Mesendoderm (in vitro differentiated cells): ENCODE results near the gene CALHM3.

Source experiments
- DNase-seq: peaks from one replicate; pipeline ENCODE4 v3.0.0; 2013
- H2AK5ac ChIP-seq: 2 replicates; pipeline ENCODE4 v1.6.1; 2013; ENCODE audit warnings: low read length, inconsistent platforms
- H2BK120ac ChIP-seq: 2 replicates; pipeline ENCODE4 v1.6.1; 2013; ENCODE audit warnings: low read depth, mild to moderate bottlenecking, low read length, moderate library complexity, mixed read lengths
- H2BK15ac ChIP-seq: replicated peaks from 2 replicates; pipeline ENCODE4 v1.6.1; 2013; ENCODE audit warnings: low read depth, mild to moderate bottlenecking, moderate library complexity
- H2BK5ac ChIP-seq: 2 replicates; pipeline ENCODE4 v1.6.1; 2013; ENCODE audit warnings: low read length, inconsistent platforms
- H3K18ac ChIP-seq: 2 replicates; pipeline ENCODE4 v1.6.1; 2013; ENCODE audit warnings: mild to moderate bottlenecking, low read length, mixed read lengths
- H3K23ac ChIP-seq: one replicate; pipeline ENCODE4 v1.6.1; 2013; ENCODE audit warnings: low read length
- H3K27ac ChIP-seq: 2 replicates; pipeline ENCODE4 v1.5.1; 2013; ENCODE audit warnings: low read depth, mild to moderate bottlenecking, inconsistent platforms, low read length, moderate library complexity
- H3K27me3 ChIP-seq: 2 replicates; pipeline ENCODE4 v1.6.1; 2013; ENCODE audit warnings: low read length, control low read depth, mild to moderate bottlenecking, inconsistent platforms; ENCODE audit not compliant: insufficient read depth, poor library complexity
- H3K36me3 ChIP-seq: 2 replicates; pipeline ENCODE4 v1.6.1; 2013; ENCODE audit warnings: low read length, inconsistent platforms; ENCODE audit not compliant: control insufficient read depth, insufficient read depth
- H3K4ac ChIP-seq: one replicate; pipeline ENCODE4 v1.6.1; 2013; ENCODE audit warnings: low read depth, mild to moderate bottlenecking, low read length, moderate library complexity
- H3K4me1 ChIP-seq: 2 replicates; pipeline ENCODE4 v1.6.1; 2013; ENCODE audit warnings: low read depth, low read length, inconsistent platforms; ENCODE audit not compliant: control insufficient read depth
- H3K4me2 ChIP-seq: 2 replicates; pipeline ENCODE4 v1.6.1; 2013; ENCODE audit warnings: low read length
- H3K4me3 ChIP-seq: 2 replicates; pipeline ENCODE4 v1.5.1; 2013; ENCODE audit warnings: mild to moderate bottlenecking, low read length
- H3K56ac ChIP-seq: one replicate; pipeline ENCODE4 v1.6.1; 2013; ENCODE audit warnings: low read length
- H3K79me1 ChIP-seq: 2 replicates; pipeline ENCODE4 v1.6.1; 2013; ENCODE audit warnings: low read length, inconsistent platforms
- H3K79me2 ChIP-seq: 2 replicates; pipeline ENCODE4 v1.6.1; 2013; ENCODE audit warnings: mild to moderate bottlenecking, low read length; ENCODE audit not compliant: control insufficient read depth, insufficient read depth
- H3K9ac ChIP-seq: 2 replicates; pipeline ENCODE4 v1.6.1; 2013; ENCODE audit warnings: low read length, inconsistent platforms
- H4K5ac ChIP-seq: one replicate; pipeline ENCODE4 v1.6.1; 2013; ENCODE audit warnings: low read length
- H4K8ac ChIP-seq: one replicate; pipeline ENCODE4 v1.6.1; 2013; ENCODE audit warnings: low read depth, mild to moderate bottlenecking, control low read depth, low read length, moderate library complexity
- WGBS: extraction: QIAGEN DNeasy Blood & Tissue Kit; methylation state at CpG from one replicate; pipeline ENCODE4 v1.1.7; 2013; ENCODE audit warnings: low lambda C conversion rate, missing lambda C conversion rate; ENCODE audit not compliant: insufficient coverage; ENCODE audit errors: extremely low coverage; 5-methylcytosine and 5-hydroxymethylcytosine counted together

Gene CALHM3

GRCh38 chr10:103433858-103434257 is 45.2 kb downstream of the CALHM3 start:
- no CpG with 5 or more reads among the region's 2 CpGs for WGBS

DNA sequence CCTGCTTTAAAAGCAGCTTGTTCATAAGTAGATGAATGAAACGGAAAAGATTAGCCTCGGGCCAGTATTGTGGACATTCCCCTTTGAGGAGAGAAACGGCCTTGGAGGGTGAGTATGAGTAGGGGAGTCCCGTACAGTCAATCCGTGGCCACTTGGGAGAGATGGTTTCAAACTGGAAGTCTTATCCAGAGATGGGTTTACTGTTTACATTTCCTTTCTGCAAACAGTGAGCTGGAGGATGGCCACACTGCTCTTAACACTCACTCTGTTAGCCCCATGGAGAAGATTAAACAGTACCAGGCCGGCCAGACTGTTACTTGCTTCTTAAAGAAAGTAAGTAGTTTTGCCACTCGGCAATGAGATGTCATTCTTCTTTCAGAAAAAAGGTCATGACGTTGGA is 47.1 kb downstream of the CALHM3 start:
- Histone ChIP-seq H2BK15ac (no peak overlapping the region), H3K4me2 (no peak overlapping the region)
- DNase-seq, result no peak

More at GRCh38 chr10:103433858-103434257, 45.2 kb downstream of the CALHM3 start:
- Histone ChIP-seq H3K27me3 (no peaks in the 10 kb centered on the region), H2BK15ac (no peak overlapping the region), H3K4me1 (no peaks in the 10 kb centered on the region), H3K4ac (no peak overlapping the region), H3K23ac (no peak overlapping the region), H4K8ac (no peak overlapping the region), H3K4me2 (no peak overlapping the region), H3K18ac (no peak overlapping the region), H3K9ac (no peak overlapping the region), H2BK5ac (no peak overlapping the region), H2AK5ac (no peak overlapping the region), H3K79me1 (no peaks in the 10 kb centered on the region), H3K79me2 (no peaks in the 10 kb centered on the region), H3K56ac (no peak overlapping the region), H3K4me3 (no peak overlapping the region), H3K36me3 (peaks cover 23% of the 10 kb centered on the region), H4K5ac (no peak overlapping the region), H3K27ac (no peak overlapping the region), H2BK120ac (no peak overlapping the region)
- no peak for DNase-seq

DNA sequence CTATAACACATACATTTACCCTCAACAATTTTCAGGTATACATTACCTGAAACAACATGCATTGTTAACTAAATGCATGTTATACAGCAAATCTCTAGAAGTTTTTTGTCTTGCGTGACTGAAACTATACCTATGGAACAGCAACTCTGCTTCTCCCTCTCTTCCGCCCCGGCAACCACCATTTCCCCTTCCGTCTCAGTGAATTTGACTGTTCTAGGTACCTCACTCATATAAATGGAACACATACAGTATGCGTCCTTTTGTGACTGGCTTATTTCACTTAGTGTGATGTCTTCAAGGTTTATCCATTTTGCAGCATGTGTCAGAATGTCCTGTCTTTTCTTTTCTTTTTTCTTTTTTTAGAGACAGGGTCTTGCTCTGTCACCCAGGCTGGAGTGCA is 49.4 kb downstream of the CALHM3 start:
- Histone ChIP-seq H3K9ac (no peak overlapping the region), H3K4me3 (no peak overlapping the region), H2BK120ac (no peak overlapping the region), H2BK5ac (no peak overlapping the region), H3K23ac (no peak overlapping the region), H3K27ac (no peak overlapping the region), H2BK15ac (no peak overlapping the region), H3K79me1 (no peaks in the 10 kb centered on the region), H3K56ac (no peak overlapping the region), H3K18ac (no peak overlapping the region), H4K8ac (no peak overlapping the region), H4K5ac (no peak overlapping the region), H3K4ac (no peak overlapping the region), H3K79me2 (peaks cover 2% of the 10 kb centered on the region), H3K27me3 (no peaks in the 10 kb centered on the region), H3K4me2 (no peak overlapping the region), H3K36me3 (peaks cover 21% of the 10 kb centered on the region), H3K4me1 (no peaks in the 10 kb centered on the region), H2AK5ac (no peak overlapping the region)
- DNase-seq, result no peak
- WGBS, result no CpG with 5 or more reads among the region's 5 CpGs

More for the DNA sequence above, 47.1 kb downstream of the CALHM3 start:
- no peak overlapping the region for H2BK5ac ChIP-seq
- no peak overlapping the region for H3K18ac ChIP-seq
- no peak overlapping the region for H3K56ac ChIP-seq
- peaks cover 24% of the 10 kb centered on the region for H3K36me3 ChIP-seq
- no peak overlapping the region for H4K8ac ChIP-seq
- H3K4me3 ChIP-seq, result no peak overlapping the region
- H3K27ac ChIP-seq, result no peak overlapping the region
- H3K9ac ChIP-seq, result no peak overlapping the region
- WGBS, result no CpG with 5 or more reads among the region's 8 CpGs
- H4K5ac ChIP-seq, result no peak overlapping the region
- no peaks in the 10 kb centered on the region for H3K27me3 ChIP-seq
- H2BK120ac ChIP-seq, result no peak overlapping the region
- H3K23ac ChIP-seq, result no peak overlapping the region
- H3K79me1 ChIP-seq, result no peaks in the 10 kb centered on the region
- no peak overlapping the region for H2AK5ac ChIP-seq
- H3K4ac ChIP-seq, result no peak overlapping the region
- no peaks in the 10 kb centered on the region for H3K79me2 ChIP-seq
- no peaks in the 10 kb centered on the region for H3K4me1 ChIP-seq

DNA sequence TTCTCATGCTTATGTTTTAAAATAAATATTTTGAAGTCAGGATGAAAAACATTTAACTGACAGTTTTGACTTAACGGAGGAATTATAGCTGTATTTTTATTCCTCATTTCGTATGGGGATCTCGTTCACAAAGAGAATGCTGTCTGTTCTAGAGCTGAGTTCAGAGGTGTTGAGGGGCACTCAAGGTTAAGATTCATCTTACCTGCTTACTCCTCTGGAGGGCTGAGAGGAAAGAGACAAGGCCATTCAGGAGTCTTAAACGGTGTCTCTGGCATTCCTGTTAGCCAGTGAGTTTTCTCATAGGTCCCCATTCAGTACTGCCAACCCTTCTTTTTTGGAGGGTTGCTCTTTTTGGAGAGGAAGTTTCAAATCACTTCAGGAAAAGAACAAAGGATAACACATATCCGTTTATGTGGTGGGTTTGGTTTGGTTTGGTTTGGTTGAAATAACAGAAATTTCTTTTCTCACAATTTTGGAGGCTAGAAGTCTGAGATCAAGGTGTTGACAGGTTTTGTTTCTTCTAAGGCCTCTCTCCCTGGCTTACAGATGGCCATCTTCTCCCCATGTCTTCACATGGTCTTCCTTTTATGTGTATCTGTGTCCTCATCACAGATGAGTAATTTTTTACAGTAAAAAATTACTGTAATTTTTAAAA is 49.9 kb downstream of the CALHM3 start:
- H3K23ac ChIP-seq, result no peak overlapping the region
- H2AK5ac ChIP-seq, result no peak overlapping the region
- no peak overlapping the region for H4K5ac ChIP-seq
- no peaks in the 10 kb centered on the region for H3K4me1 ChIP-seq
- peaks cover 2% of the 10 kb centered on the region for H3K79me2 ChIP-seq
- H3K79me1 ChIP-seq, result no peaks in the 10 kb centered on the region
- H2BK5ac ChIP-seq, result no peak overlapping the region
- no peak overlapping the region for H3K27ac ChIP-seq
- H3K36me3 ChIP-seq, result peaks cover 20% of the 10 kb centered on the region
- H3K4me2 ChIP-seq, result no peak overlapping the region
- H4K8ac ChIP-seq, result no peak overlapping the region
- DNase-seq, result no peak
- no peak overlapping the region for H3K4me3 ChIP-seq
- H3K56ac ChIP-seq, result no peak overlapping the region
- no peaks in the 10 kb centered on the region for H3K27me3 ChIP-seq
- no peak overlapping the region for H2BK15ac ChIP-seq
- H3K18ac ChIP-seq, result no peak overlapping the region
- no peak overlapping the region for H3K4ac ChIP-seq
- no CpG with 5 or more reads among the region's 5 CpGs for WGBS
- H2BK120ac ChIP-seq, result no peak overlapping the region
- H3K9ac ChIP-seq, result no peak overlapping the region

DNA sequence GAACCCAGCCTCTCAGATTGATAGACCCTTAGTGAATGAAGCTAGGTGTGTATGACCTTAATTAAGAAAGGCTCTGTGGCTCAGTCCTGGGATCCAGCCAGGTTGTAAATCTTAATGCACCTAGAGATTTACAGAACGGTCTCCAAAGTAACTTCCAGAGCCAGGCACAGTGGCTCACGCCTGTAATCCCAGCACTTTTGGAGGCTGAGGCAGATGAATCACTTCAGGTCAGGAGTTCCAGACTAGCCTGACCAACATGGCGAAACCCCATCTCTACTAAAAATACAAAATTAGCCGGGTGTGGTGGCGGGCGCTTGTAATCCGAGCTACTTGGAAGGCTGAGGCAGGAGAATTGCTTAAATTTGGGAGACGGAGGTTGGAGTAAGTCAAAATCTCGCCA is 51.2 kb downstream of the CALHM3 start:
- H2BK15ac ChIP-seq, result no peak overlapping the region
- peaks cover 26% of the 10 kb centered on the region for H3K36me3 ChIP-seq
- H3K23ac ChIP-seq, result no peak overlapping the region
- H2BK120ac ChIP-seq, result no peak overlapping the region
- H3K27me3 ChIP-seq, result no peaks in the 10 kb centered on the region
- H3K27ac ChIP-seq, result no peak overlapping the region
- no peak overlapping the region for H2BK5ac ChIP-seq
- H3K4me2 ChIP-seq, result no peak overlapping the region
- no peaks in the 10 kb centered on the region for H3K79me1 ChIP-seq
- no peak for DNase-seq
- H3K4me1 ChIP-seq, result no peaks in the 10 kb centered on the region
- no peak overlapping the region for H2AK5ac ChIP-seq
- H3K79me2 ChIP-seq, result peaks cover 2% of the 10 kb centered on the region
- no peak overlapping the region for H3K9ac ChIP-seq
- no peak overlapping the region for H4K5ac ChIP-seq
- no CpG with 5 or more reads among the region's 9 CpGs for WGBS
- no peak overlapping the region for H3K4ac ChIP-seq
- H3K18ac ChIP-seq, result no peak overlapping the region
- H3K4me3 ChIP-seq, result no peak overlapping the region
- no peak overlapping the region for H4K8ac ChIP-seq
- H3K56ac ChIP-seq, result no peak overlapping the region

DNA sequence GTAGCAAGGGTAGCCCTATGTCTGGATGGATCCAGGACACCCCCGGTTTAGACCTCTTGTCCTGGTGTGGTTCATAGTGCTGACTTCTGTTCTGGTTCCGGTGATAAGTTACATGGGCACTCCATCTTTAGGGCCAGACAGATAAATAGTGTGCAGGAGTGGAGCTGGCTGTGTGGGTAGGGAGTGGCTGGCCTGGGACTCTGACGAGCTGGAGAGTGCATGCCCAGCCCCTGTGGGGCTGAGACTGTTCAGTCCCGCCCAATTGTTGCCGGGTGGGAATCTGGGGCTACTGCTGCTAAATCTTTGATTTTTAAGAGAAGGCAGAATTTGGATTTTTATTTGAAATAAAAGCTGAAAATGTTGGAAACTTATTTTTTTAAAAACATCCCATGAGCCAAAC is 55.3 kb downstream of the CALHM3 start:
- peaks cover 37% of the 10 kb centered on the region for H3K36me3 ChIP-seq

More for the DNA sequence above, 55.3 kb downstream of the CALHM3 start:
- H3K79me1 ChIP-seq, result no peaks in the 10 kb centered on the region
- H3K4me1 ChIP-seq, result no peaks in the 10 kb centered on the region
- H3K27ac ChIP-seq, result no peak overlapping the region
- H3K79me2 ChIP-seq, result peaks cover 2% of the 10 kb centered on the region
- no peak overlapping the region for H3K23ac ChIP-seq
- no peak overlapping the region for H2BK5ac ChIP-seq
- no peak overlapping the region for H3K9ac ChIP-seq
- DNase-seq, result no peak
- no peak overlapping the region for H2BK15ac ChIP-seq
- H3K18ac ChIP-seq, result no peak overlapping the region
- H3K4ac ChIP-seq, result no peak overlapping the region
- H2AK5ac ChIP-seq, result no peak overlapping the region
- H2BK120ac ChIP-seq, result no peak overlapping the region
- no peak overlapping the region for H4K5ac ChIP-seq
- H4K8ac ChIP-seq, result no peak overlapping the region
- no peak overlapping the region for H3K4me3 ChIP-seq
- no peaks in the 10 kb centered on the region for H3K27me3 ChIP-seq
- WGBS, result no CpG with 5 or more reads among the region's 5 CpGs
- no peak overlapping the region for H3K4me2 ChIP-seq
- no peak overlapping the region for H3K56ac ChIP-seq
